ENCODE data around the gene MEX3C.

MEX3C gene

GRCh38 chr18:51197661-51198424, at the start of gene MEX3C:
TSS of gene MEX3C (minus strand) at chr18:51197681. CDS start at chr18:51197320, 361 bp downstream.
- peak; percentile 99 for DNase-seq

- DNase-seq = no peak
These were observed 43.7 kb upstream of the MEX3C start for GRCh38 chr18:51241226-51241625.

GRCh38 chr18:51236225-51236624, 38.7 kb upstream of the MEX3C start:
- DNase-seq = no peak

GRCh38 chr18:51235009-51235789, 37.7 kb upstream of the MEX3C start:
- DNase-seq = peak; percentile 4 to 17

GRCh38 chr18:51234117-51235008, 36.9 kb upstream of the MEX3C start:
- DNase-seq = no peak

- DNase-seq = no peak
These were observed 31.8 kb upstream of the MEX3C start for GRCh38 chr18:51229328-51229727.

- no peak for DNase-seq
These were observed 30.2 kb upstream of the MEX3C start for GRCh38 chr18:51227660-51228059.

GRCh38 chr18:51226587-51227350, 29.3 kb upstream of the MEX3C start:
- no peak for DNase-seq

- no peak for DNase-seq
These were observed 28.6 kb upstream of the MEX3C start for GRCh38 chr18:51226068-51226467.

GRCh38 chr18:51212606-51213005, 15.1 kb upstream of the MEX3C start:
- no peak for DNase-seq

GRCh38 chr18:51211552-51211951, 14.1 kb upstream of the MEX3C start:
- DNase-seq = no peak

- DNase-seq = peak in 1 of 2 experiments; percentile 17
These were observed 445 bp downstream of the MEX3C start for GRCh38 chr18:51196811-51197660.

- peak; percentile 35 to 53 for DNase-seq
These were observed 1.2 kb downstream of the MEX3C start for GRCh38 chr18:51196118-51196810.

GRCh38 chr18:51195451-51196117, 1.9 kb downstream of the MEX3C start:
- peak in 1 of 2 experiments; percentile 27 for DNase-seq

GRCh38 chr18:51195086-51195450, 2.4 kb downstream of the MEX3C start:
- DNase-seq = no peak

- no peak for DNase-seq
These were observed 2.9 kb downstream of the MEX3C start for GRCh38 chr18:51194604-51195003.

- no peak for DNase-seq
These were observed 3.7 kb downstream of the MEX3C start for GRCh38 chr18:51193621-51194287.

- no peak for DNase-seq
These were observed 4.8 kb downstream of the MEX3C start for GRCh38 chr18:51192696-51193095.

- no peak for DNase-seq
These were observed 5.5 kb downstream of the MEX3C start for GRCh38 chr18:51192026-51192425.
